Left renal pelvis (tissue), 4 donors: Measurements from ENCODE around the gene ILDR1. TPM values are rescaled to one million over a fixed set of nuclear protein-coding genes. Genes with fewer than 3 reads are reported as not detected.
"Not testable (repeated sequence)": the region's sequence is repeated elsewhere in the genome, so short reads cannot be mapped to it uniquely, and the experiment has no call there.

Experiments
- DNase-seq, 4 donors: peaks; one replicate each; pipeline ENCODE4 v3.0.0-alpha.2; 2013; ENCODE audit warnings: low read depth in 4 of 4, low spot score in 3 of 4
- polyA plus RNA-seq, 4 donors: library from polyadenylated mRNA; unstranded; fragments of 120-200 nt; gene quantifications; one replicate each; pipeline ENCODE4 v1.2.1, GENCODE V29; 2013; ENCODE audit not compliant: insufficient read length in 4 of 4

Gene ILDR1
- 1 to 10 TPM in 3 of 4 donors, under 1 TPM in 1; 0.30 to 8.9 (median 8.5) TPM for polyA plus RNA-seq

- DNase-seq: peak in 2 of 4 donors; percentile 14 to 24
Measured at GRCh38 chr3:122021811-122022401, at the start of gene ILDR1. Gene ILDR1 (minus strand): TSS chr3:122022247. CDS start chr3:122022077, 170 bp downstream.

- no peak for DNase-seq
Measured at GRCh38 chr3:122067588-122068240, 45.7 kb upstream of the ILDR1 start.

GRCh38 chr3:122067214-122067550 is 45.1 kb upstream of the ILDR1 start:
- DNase-seq: no peak

- DNase-seq: no peak
Measured at GRCh38 chr3:122066331-122067213, 44.5 kb upstream of the ILDR1 start.

GRCh38 chr3:122064326-122064725 is 42.3 kb upstream of the ILDR1 start:
- no peak for DNase-seq

GRCh38 chr3:122063908-122064307 is 41.9 kb upstream of the ILDR1 start:
- DNase-seq: no peak

- no peak for DNase-seq
Measured at GRCh38 chr3:122060040-122060698, 38.1 kb upstream of the ILDR1 start.

GRCh38 chr3:122058294-122058693 is 36.2 kb upstream of the ILDR1 start:
- DNase-seq: no peak

- DNase-seq: no peak
Measured at GRCh38 chr3:122057671-122058070, 35.6 kb upstream of the ILDR1 start.

GRCh38 chr3:122055215-122055614 is 33.2 kb upstream of the ILDR1 start, which contains the start of gene CD86:
Gene CD86 (plus strand): TSS chr3:122055362. CDS start chr3:122055490, 128 bp downstream.
- no peak for DNase-seq

- DNase-seq: no peak
Measured at GRCh38 chr3:122052968-122053367, 30.9 kb upstream of the ILDR1 start.

- DNase-seq: not testable (repeated sequence)
Measured at GRCh38 chr3:122047773-122048172, 25.7 kb upstream of the ILDR1 start.

GRCh38 chr3:122047296-122047695 is 25.2 kb upstream of the ILDR1 start:
- DNase-seq: not testable (repeated sequence)

- DNase-seq: no peak
Measured at GRCh38 chr3:122033023-122033422, 11.0 kb upstream of the ILDR1 start.

GRCh38 chr3:122032531-122032930 is 10.5 kb upstream of the ILDR1 start:
- DNase-seq: no peak

- DNase-seq: no peak
Measured at GRCh38 chr3:122031123-122031468, 9.0 kb upstream of the ILDR1 start.

GRCh38 chr3:122030381-122031122 is 8.5 kb upstream of the ILDR1 start:
- DNase-seq: no peak

GRCh38 chr3:122025296-122025695 is 3.2 kb upstream of the ILDR1 start:
- DNase-seq: no peak

GRCh38 chr3:122024800-122025199 is 2.8 kb upstream of the ILDR1 start:
- DNase-seq: no peak

GRCh38 chr3:122023335-122023910 is 1.4 kb upstream of the ILDR1 start:
- DNase-seq: no peak
